Mesenteric fat pad (tissue), 1 donor: ENCODE results near the gene MGAT4D. TPM values are rescaled to one million over a fixed set of nuclear protein-coding genes. Genes with fewer than 3 reads are reported as not detected.
"Not testable (repeated sequence)": the region's sequence is repeated elsewhere in the genome, so short reads cannot be mapped to it uniquely, and the experiment has no call there.

Experiments used
- DNase-seq: peaks from one replicate; pipeline ENCODE4 v3.0.0-alpha.2; 2020; ENCODE audit warnings: low spot score
- long read RNA-seq: library from polyadenylated mRNA; unstranded; transcript quantifications from one replicate; pipeline ENCODE4 v2.0.0, GENCODE V29; 2020
- total RNA-seq: library from RNA; stranded (reverse); fragmentation: NEBNext Ultra II Directional; extraction: Animal tissue kit (Norgen Biotek cat#: 25700); gene quantifications from one replicate; pipeline ENCODE4 v1.2.1, GENCODE V29; 2021
- donor health status: DM: yes; HTN: yes; CAD: no.

MGAT4D gene
- not detected for total RNA-seq
- long read RNA-seq: 0 reads

GRCh38 chr4:140497747-140498636, at the start of gene MGAT4D:
Gene MGAT4D (minus strand): TSS chr4:140498293. CDS start chr4:140498222, 71 bp downstream.
- no peak for DNase-seq

DNA sequence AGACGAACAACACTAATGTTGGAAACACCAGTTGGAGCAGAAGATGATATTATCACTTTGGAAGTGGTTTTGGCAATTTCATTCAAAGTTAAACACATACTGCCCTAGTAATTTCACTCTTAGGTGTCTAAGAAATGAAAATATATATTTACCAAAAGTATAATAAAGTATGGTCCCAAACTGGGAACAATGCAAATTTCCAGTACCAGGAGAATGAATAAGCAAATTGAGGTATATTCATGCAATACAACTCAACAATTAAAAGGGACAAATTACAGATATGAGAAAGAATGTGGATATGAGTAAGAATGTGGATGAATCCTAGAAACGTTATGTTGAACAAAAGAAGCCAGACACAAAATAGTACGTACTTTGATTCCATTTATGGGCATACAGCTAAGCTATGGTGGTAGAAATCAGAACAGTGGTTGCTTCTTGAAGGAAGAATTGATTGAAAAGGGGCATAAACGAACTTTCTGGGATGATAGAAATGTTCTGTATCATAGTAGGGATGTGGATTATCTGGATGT, 35.9 kb upstream of the MGAT4D start:
- no peak for DNase-seq

GRCh38 chr4:140529434-140529833, 31.3 kb upstream of the MGAT4D start:
- no peak for DNase-seq

DNA sequence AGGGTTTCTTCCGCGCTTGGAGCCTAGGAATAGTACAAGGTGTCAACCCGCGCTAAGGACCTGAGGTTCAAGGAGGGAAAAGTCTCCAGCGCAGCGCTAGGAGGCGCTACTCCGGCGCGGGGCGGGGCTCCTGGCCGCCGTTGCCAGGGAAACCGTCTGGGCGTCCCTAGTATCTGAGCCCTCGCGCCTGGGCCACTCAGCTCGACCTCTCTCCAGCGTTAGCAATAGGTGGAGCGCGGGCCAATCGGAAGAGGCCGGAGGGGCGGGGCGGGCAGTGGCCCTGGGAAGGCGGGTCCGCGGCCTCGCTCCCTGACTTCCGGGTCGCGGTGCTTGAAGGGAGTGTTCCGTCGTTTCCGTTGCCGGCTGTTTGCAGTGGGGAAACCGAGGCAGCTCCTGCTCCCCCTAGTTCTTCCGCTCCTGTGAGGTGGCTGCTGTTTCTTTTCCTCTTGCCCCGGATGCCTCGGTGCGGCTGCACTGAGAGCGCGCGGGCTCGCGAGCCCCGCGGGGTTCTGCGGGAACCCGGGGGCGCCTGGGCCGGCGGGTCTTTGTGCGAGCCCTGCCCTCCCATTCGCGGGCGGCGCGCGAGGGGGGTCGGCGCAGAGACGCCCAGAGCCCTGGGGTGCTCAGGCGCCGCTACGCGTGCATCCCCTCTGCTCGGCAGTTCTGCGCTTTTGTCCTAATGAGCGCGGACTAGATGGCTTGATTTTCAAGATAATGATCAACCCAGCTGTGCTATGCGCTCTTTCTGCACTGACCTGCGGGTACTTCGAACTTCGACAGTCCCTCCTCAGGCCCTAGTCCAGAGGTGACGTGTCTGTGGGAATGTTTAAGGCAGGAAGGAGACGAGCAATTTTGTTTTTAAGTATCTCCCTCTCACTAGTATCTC, 26.0 kb upstream of the MGAT4D start, which contains the start of gene ELMOD2:
ELMOD2 (plus strand) TSS at position 312 of the 886 bp plus-strand sequence. CDS start 1,261 bp downstream, outside the sequence.
- DNase-seq: peak; percentile 100

GRCh38 chr4:140523370-140523856, 25.3 kb upstream of the MGAT4D start:
- no peak for DNase-seq

DNA sequence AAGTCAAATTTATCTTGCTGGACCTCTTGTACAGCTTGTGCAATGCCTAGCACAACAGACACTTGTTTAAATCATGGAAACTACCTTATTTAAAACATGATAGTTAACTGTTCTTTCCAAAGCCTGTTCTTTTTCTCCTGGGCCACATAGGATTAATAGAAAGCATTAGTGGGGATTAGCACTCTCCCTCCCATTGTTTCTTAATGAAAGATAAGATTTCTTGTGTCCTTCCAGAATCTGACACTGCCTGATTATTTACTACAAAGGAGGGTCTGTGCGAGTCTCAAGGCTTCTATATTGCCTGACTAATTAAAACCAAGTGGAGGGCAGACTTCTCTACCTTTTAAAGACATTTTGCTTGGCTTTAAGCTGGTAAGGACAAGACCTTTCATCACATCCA, 17.3 kb upstream of the MGAT4D start:
- DNase-seq: no peak

DNA sequence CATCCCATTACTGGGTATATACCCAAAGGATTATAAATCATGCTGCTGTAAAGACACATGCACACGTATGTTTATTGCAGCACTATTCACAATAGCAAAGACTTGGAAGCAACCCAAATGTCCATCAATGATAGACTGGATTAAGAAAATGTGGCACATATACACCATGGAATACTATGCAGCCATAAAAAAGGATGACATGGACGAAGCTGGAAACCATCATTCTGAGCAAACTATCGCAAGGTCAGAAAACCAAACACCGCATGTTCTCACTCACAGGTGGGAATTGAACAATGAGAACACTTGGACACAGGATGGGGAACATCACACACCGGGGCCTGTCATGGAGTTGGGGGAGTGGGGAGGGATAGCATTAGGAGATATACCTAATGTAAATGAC, 15.7 kb upstream of the MGAT4D start:
- DNase-seq: not testable (repeated sequence)

DNA sequence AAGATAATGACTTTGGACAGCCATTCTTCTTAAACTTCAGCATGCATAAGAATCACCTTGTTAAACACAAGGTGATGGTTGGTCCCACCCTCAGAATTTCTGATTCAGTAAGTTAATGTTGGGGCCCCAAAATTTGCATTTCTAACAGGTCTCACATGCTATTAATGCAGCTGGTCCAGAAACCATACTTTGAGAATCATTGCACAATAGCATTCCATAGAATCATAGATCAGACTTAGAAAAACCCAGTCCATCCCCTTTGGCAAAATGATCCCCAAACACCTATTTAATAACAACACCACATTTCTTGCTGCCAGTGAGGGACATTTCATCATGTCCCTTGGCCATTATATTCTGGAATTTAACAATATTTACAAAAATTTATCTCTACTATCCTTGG, 6.2 kb upstream of the MGAT4D start:
- no peak for DNase-seq

- DNase-seq: no peak
Measured at GRCh38 chr4:140499391-140499790, 1.3 kb upstream of the MGAT4D start.

GRCh38 chr4:140497405-140497746, 717 bp downstream of the MGAT4D start:
- DNase-seq: no peak

GRCh38 chr4:140485939-140486338, 12.2 kb downstream of the MGAT4D start:
- no peak for DNase-seq

- no peak for DNase-seq
Measured at GRCh38 chr4:140483445-140483844, 14.6 kb downstream of the MGAT4D start.

DNA sequence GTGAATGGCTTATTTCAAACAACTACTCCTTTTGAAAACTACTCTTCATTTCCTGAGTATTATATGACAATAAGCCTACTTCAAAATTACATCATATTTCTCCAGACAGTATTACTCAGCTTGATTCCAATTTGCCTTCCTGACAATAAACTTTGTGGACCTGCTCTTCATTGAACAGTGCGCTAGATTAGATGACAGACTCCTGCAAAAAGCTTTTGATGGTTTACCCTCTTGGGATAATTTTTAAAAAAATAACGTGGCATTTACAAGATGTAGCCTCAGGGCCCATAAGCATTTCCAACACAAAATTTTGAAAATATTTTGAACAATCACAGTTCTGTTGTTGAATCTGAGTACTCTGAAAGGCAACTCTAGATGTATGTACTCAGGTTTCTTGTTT, 25.9 kb downstream of the MGAT4D start:
- DNase-seq: no peak

GRCh38 chr4:140469791-140470733, 28.0 kb downstream of the MGAT4D start:
- DNase-seq: no peak

DNA sequence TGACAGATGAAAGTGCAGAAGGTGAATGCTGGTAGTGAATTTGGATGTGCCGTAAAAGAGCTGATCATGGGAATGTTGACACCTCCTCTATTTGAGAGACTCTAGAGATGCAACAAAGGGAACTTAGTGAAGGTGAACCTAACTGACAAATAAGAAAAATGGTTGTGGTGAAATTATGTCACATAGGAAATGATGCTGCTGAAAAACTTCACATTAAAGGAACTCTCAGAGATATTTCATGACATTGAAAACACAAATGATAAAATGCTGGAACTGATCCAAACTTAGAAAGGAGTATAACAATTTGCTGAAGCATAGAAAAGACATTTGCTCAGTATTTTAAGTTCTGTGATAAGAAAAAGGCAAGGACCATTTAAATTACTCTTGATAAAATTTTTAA, 31.9 kb downstream of the MGAT4D start:
- no peak for DNase-seq

DNA sequence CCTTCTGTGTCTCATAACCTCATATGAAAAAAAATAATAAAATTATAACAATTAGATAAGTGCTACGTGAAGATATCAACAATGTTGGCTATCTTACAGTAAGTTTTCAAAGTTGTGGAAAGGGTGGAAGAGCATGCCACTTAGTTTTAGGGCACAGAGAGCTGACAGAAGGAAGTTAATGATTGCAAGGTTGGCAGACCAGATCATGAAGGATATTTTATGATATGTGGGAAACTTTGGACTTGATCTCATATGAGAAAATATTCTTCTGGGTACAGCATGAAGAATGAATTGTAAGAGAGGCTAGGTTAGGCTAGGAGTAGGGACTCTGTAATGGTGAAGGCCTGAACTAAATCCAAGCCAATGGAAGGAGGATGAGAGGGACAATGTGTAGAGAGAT, 34.5 kb downstream of the MGAT4D start:
- no peak for DNase-seq

GRCh38 chr4:140463182-140463581, 34.9 kb downstream of the MGAT4D start:
- no peak for DNase-seq

DNA sequence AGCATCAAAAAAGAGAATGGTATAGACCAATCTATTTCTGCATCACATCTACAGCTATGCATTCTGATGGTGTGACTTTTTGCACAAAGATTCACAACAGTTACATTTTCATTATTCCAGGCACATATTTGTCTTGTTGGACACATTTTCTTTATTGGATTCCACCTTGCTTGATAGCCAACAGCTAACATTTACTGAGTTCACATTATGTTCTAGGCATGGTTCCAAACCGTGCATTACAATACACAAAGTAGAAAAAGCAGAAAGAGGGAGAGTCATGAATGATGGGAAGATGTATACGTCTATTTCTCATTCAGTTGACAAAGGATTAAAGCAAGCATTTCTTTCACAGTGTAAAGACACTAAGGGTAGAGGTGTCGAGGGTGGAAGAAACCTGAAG, 47.7 kb downstream of the MGAT4D start:
- no peak for DNase-seq

GRCh38 chr4:140448830-140449229, 49.3 kb downstream of the MGAT4D start:
- no peak for DNase-seq

DNA sequence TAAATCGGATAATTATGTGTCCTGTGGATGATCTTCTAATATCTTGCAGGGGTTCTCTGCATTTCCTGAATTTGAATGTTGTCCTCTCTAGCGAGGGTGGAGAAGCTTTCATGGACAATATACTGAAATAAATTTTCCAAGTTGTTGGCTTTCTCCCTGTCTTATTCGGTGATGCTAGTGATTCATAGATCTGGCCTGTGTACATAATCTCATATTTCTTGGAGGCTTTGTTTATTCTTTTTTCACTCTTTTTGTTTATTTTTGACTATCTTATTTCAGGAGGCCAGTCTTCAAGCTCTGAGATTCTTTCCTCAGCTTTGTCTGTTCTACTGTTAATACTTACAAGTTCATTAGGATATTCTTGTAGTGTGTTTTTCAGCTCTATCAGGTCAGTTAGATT, 49.9 kb downstream of the MGAT4D start:
- no peak for DNase-seq
